ENCODE results near the gene IREB2.
A peak's percentile ranks its signal among the peaks of the same experiment; 100 is the strongest.

The IREB2 gene

DNA sequence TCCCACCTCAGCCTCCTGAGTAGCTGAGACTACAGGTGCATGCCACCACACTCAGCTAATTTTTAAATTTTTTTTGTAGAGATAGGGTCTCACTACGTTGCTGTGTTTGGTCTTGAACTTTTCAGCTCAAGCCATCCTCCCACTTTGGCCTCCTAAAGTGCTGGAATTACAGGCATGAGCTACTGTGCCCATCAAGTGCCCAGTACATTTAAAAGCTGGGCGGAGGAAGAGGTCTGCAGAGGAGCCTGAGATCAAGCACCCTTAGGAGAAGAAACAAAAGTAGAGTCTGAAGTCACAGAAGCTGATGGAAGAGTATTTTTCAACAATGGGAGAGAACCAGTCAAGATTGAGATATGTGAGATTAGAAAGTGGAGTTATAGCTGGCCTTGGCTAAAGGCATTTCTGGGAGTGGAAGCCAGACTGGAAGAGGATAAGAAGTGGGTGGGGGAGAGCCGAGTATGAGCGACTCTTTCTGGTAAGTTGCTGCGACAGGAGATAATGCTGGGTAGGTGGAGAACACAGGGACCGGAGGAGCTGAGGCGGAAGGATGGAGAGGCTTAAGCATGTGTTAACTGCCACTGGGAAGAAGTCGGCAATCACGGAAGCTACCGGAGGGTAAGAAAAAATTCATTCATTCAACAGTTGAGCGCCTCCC, 782 bp upstream of the IREB2 start:
- no peak for DNase-seq (ENCODE audit: low read depth)

GRCh38 chr15:78438619-78439285, 736 bp downstream of the IREB2 start:
- DNase-seq (ENCODE audit: low read depth) = peak; percentile 3

DNA sequence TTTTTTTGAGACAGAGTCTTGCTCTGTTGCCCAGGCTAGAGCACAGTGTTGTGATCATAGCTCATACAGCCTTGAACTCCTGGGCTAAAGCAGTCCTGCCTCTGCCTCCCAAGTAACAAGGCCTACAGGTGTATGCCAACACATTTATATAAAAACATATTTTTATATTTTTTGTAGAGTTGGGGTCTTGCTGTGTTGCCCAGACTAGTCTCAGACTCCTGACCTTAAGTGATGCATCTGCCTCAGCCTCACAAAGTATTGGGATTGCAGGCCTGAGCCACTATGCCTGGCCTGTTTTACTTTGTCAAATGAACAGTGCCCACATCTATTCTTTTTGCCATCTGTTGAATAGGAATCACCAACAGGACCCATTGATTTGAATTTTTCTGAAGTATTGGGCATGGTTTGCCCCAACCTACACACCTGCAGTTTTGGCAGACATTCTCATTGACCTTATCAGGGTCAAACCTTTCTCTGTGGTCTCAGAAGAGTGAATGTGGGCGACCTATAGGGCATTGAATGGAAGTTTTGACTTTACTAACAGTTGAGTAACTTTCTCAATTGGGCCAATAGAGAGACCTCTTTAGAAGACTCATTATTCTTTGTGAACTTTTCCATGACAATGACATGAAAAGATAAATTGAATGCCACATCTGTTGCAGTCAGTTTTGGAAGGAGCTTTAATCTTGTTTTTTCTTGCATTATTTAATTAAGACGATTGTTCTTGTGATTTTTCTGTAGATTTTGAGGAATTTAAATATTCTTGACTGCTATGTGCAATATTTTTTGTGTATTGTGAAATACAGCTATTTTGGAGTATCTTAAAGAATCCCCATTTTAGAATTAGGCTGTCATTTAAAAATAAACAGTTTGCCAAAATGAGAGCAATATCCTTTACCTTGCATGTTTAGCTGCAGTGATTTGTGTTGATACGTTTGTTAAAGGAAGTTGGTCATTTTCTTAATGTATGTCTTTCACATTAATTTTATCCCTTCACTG, 2.7 kb downstream of the IREB2 start:
- no peak for DNase-seq (ENCODE audit: low read depth)

- DNase-seq (ENCODE audit: low read depth) = no peak
Observed at GRCh38 chr15:78444255-78444654, 6.2 kb downstream of the IREB2 start.

- no peak for DNase-seq (ENCODE audit: low read depth)
Observed at GRCh38 chr15:78445875-78446274, 7.9 kb downstream of the IREB2 start.

DNA sequence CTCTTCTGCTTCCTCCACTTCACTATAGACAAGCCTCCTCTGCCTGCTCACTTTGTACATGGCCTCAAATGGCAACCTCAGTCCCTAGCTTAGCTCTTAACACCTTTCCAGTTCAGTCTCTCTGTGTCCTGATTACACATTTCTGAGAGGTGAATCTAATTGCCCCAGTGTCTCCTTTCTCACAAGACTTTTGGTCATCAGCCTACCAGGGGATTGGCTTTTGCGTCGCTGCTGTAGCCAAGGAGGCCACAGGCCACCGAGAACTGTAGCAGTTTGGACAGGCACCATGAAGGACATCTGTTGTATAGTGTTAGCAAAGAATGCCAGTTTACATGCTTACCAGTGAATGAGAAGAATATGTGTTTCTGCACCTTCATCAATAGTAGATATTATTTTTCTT, 8.5 kb downstream of the IREB2 start:
- no peak for DNase-seq (ENCODE audit: low read depth)

DNA sequence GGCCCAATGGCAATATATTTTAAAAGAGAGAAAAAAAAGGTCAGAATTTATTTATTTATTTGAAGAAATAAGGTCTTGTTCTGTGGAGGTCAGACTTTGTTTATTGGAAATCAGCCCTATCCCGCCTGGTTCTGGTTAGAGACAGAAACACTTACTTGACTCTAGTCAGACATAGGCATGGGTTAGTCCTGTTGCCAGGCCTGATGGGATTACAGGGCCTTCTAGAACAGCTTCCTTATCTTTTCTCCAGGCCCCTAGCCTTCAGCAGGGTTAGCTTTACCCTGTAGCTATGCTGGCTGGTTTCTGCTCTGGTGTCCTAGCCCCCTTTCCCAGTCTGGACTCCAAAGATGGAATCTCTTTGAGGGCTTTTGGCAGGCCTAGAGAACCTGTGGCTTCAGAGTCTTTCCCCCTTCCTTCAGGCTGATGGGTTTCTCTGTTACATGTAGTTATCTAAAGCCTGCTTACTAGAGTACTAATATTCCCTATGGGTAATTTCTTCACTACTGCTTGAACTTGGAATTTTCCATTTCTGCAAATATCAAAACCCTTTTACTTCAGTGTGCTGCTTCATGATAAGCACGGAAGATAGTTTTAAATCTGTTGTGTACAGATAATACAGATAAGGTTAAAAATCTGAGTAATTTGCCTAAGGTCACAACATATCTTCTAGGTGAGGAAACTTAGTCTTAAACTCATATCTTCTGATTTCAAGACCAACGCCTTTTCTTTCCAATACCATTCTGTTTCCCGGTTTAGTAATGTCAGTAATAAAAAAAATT, 10.6 kb downstream of the IREB2 start:
- no peak for DNase-seq (ENCODE audit: low read depth)

- no peak for DNase-seq (ENCODE audit: low read depth)
Observed at GRCh38 chr15:78449220-78449999, 11.4 kb downstream of the IREB2 start.

- DNase-seq (ENCODE audit: low read depth) = no peak
Observed at GRCh38 chr15:78450285-78450858, 12.4 kb downstream of the IREB2 start.

GRCh38 chr15:78452485-78452884, 14.5 kb downstream of the IREB2 start:
- DNase-seq (ENCODE audit: low read depth) = no peak

DNA sequence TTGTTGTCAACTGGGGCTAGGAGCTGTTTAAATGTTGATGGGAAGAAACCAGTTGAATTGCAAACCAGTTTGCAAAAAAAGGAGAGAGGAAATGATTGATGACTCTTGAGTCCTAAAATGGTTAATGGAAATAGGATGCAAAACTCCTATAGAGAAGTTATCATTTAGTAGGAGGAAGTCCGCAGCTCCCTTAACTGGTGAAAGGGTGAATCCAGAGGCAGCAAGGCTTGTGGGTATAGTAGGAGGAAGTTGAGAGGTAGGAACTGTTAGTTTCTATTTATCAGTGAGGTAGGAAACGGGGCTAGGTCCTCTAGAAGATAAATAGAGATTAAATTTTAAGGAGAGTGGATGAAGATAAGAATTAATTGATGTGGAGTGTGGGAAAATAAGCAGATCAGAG, 15.4 kb downstream of the IREB2 start:
- DNase-seq (ENCODE audit: low read depth) = no peak

DNA sequence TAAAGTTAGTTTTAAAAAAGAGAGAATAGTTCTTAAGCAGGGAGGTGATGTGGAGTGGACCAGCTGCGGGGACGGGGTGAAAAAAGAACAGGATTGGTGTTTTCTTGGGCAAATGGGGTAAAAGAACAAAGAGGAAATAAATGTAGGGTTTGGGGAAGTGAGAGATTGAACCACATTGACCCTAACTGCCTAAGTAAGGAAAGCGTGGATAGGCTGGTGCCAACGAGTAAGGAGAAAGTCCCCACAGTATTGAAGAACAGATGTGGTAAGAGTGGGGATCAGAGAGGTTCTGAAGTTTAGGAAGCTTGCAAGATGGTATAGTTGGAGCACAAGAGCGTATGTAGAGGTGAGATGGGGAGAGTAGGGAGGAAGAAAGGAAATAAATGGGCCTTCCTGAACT, 17.0 kb downstream of the IREB2 start:
- DNase-seq (ENCODE audit: low read depth) = no peak

DNA sequence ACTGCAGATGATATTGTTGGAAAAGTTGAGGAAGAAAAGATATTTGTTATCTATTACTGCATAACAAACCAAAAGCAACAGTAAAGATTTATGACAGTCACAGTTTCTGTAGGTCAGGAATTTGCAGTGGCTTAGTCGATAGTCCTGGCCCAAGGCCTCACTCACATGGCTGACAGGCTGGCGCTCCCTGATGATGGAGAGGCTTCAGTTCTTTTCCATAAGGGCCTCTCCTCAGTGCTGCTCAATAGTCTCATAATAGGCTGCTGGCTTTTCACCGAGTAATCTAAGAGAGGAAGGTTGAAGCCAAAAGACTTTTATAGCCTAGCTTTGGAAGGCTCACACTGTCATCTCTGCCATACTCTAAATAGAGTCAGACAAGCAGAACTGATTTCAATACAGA, 17.7 kb downstream of the IREB2 start:
- no peak for DNase-seq (ENCODE audit: low read depth)

GRCh38 chr15:78456426-78456825, 18.4 kb downstream of the IREB2 start:
- no peak for DNase-seq (ENCODE audit: low read depth)

GRCh38 chr15:78457101-78457500, 19.1 kb downstream of the IREB2 start:
- DNase-seq (ENCODE audit: low read depth) = no peak

DNA sequence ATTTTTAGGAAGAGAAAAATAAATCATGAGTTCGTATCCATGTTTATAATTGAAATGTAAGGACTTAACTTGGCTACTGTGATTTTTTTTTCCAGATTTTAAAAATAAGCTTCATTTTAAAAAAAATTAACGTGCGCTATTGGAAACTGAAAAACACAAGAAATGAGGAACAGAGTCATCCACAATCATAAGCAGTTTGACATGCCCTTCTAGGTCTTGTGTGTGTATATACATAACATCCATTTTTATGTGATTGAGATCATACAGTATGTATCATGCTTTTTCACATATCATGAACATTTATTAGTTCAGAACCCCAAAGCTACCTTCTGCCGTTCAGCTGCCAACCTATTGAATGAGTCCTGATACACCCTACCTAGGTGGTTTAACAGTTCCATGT, 22.7 kb downstream of the IREB2 start:
- no peak for DNase-seq (ENCODE audit: low read depth)

DNA sequence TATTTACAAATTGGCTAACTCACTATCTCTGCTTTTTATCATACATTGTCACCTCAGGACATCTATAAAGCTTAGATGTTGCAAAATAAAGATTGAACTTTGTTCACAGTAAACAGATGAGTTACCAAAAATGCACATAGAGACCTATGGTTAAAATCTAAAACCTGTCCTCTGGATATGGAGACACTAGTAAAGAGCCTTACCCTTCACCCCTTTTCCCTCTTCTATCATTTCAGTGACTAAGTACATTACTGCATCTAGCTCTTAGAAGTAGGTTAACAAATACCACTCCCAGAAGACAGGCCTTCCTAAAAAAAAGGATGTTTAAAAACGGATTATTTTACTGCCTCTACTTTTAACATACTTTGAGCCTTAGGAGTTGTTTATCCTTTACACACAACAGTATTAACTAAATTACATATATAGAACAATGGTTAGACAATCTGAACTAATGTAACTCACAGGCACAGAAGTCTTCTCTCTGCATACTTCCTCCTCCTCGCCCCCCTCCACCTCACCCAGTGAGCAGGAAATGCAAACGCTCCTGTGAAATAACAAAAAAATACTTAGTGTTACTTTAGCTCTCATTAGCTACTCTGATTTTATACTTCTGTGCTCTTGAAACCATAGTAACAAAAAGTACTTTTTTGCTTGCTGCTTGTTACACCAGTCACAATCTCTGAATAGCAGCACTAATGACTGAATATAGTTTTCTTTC, 23.3 kb downstream of the IREB2 start:
- peak; percentile 15 for DNase-seq (ENCODE audit: low read depth)

DNA sequence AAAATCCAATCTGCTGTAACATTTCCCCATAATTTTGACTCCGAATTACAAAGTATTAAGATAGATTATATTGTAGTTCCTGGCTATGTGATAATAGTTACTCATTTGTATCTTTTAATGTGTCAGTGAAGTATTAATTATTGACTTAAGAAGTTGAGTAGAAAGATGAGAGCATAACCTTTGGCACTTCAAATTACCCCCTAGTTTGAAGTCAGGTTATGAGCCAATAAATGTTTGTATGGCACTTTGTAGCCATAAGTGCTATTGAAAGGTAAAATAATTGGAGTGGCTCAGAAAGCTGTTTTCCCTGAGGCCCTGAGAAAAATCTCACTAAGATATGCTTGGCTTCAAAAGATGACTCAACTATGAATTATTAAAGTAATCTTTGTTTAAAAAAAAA, 31.0 kb downstream of the IREB2 start:
- DNase-seq (ENCODE audit: low read depth) = no peak

DNA sequence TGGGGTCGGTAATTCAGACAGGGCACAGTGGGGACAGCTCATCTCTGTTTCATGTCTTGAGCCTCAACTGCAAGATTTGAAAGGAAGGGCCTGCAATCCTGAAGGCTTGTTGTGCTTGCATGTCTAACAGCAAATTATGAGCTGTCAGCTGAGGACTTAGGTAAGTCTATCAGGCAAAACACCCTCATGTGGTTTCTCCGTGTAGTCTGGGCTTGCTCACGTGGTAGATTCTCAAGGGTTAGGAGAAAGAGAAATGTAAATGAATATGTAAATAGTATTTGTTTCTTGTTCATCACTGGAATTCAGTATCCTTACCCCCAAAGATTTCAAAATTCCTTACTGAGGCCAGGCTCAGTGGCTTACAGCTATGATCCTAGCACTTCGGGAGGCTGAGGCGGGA, 39.3 kb downstream of the IREB2 start:
- DNase-seq (ENCODE audit: low read depth) = no peak

- DNase-seq (ENCODE audit: low read depth) = no peak
Observed at GRCh38 chr15:78479650-78480049, 41.6 kb downstream of the IREB2 start.

Data from stimulated activated CD8-positive, alpha-beta memory T cell treated with anti-CD3 and anti-CD28 coated beads, Interleukin-12 subunit alpha, Interleukin-12 subunit beta, amount 100 ng/mL, for 1 hour (primary cell).